Measurements from ENCODE around the gene SLC25A21.
"Not testable (repeated sequence)": the region's sequence is repeated elsewhere in the genome, so short reads cannot be mapped to it uniquely, and the experiment has no call there.

Gene SLC25A21

DNA sequence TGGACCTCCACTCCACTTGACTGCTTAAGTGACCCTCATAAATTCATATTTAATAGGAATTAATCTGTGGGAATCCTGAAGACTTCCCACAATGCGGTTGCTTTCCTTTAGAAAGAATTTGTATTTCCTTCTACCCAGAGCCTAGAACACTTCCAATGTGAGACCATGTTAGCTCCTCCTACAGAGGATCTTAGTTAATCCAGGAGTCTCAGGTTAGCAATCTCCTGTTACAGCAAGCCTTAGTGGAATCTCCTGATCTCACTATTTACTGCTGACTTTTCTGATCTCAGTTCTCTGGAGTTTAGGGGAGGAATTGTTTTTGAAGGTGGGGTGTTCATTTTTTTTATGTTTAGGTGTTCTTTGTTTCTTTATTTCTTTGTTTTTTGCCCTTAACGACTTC is 186.0 kb downstream of the SLC25A21 start:
- no peak for DNase-seq (ENCODE audit: low read depth)

DNA sequence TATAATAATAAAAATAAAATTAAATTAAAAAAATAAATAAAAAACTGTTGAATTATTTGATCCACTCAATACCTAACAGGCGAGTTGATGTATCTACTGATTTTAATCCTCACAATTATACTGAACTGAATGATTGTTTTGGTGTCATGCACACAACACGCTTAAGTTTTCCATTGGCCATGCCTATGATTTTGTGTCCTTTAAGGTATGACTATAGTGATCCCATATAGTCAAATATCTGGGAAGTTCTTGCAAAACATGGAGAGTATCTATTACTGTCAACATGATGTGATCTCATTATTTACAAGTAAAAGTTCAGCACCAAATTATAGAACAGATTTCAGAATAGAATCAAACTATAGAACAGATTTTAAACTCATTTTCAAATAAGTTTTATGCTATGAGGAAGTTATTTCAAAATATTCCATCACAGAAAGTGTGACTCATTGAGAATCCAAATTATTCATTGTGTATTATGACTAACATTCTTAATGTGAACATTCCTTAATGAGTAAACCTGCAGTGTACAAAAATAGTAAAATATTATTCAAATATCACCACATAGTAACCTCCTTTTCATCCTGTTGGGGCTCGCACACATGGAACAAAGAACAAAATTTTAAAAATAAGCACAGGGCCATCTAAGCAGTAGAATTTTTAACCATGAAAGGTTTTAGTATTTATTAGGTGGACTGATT is 190.4 kb downstream of the SLC25A21 start:
- no peak for DNase-seq (ENCODE audit: low read depth)

DNA sequence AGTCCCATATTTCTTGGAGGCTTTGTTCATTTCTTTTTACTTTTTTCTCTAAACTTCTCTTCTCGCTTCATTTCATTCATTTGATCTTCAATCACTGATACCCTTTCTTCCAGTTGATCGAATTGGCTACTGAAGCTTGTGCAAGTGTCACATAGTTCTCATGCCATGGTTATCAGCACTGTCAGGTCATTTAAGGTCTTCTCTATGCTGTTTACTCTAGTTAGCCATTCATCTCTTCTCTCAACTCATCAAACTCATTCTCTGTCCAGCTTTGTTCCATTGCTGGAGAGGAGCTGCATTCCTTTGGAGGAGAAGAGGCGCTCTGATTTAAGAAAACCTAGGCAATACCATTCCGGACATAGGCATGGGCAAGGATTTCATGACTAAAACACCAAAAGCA is 192.0 kb downstream of the SLC25A21 start:
- not testable (repeated sequence) for DNase-seq (ENCODE audit: low read depth)

DNA sequence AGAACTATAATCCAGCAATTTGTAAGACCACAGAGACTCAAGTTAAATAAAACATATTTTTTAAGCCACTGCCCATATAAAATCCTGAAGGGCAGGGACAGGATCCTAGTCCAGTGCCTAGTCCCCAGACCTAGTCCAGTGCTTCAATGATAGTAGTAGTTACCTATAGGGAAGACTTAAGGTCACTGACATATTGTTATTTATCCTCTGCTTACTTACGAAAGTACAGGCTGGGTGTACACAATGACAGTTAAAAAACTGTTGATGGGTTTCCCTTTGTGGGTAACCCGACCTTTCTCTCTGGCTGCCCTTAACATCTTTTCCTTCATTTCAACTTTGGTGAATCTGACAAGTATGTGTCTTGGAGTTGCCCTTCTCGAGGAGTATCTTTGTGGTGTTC is 192.5 kb downstream of the SLC25A21 start:
- DNase-seq (ENCODE audit: low read depth), result no peak

DNA sequence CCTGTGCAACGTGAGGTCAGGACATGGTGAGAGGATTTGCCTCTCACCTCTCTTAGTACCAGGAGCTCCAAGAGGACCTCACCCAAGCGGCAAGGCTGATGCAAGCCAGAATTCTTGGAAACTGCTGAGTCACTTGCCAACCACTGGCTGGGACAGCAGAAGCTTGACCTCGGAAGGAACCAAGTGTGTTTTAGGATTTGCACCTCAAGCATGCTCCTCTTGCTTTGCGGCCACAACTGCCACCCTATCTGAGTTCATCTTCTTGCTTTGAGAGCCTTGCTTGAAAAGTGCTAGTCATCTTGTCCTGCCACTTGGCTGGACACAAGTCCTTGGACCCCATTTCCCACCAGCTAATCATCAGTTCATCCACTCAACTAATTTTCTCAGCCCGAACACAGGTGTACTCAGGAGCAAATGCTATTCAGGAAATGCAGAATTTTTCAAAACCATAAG is 195.8 kb downstream of the SLC25A21 start:
- no peak for DNase-seq (ENCODE audit: low read depth)

DNA sequence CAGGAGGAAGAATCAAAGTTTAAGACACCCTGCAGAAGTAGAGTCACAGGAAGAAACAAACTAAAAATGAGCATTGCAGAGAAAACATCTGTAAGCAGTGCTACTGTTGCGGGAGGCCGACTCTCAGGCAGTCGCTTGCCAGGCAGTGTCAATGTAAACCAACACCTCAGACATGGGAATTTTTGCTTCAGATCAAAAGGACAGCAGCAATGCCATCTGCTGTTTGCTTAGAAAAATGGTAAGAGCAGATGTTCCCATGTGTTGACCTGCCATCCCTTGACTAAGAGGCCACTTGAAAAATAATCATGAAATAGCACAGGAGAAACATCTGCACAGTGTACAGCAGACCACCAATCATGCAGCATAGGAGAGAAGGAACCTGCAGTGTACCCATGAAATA is 196.6 kb downstream of the SLC25A21 start:
- DNase-seq (ENCODE audit: low read depth), result no peak

DNA sequence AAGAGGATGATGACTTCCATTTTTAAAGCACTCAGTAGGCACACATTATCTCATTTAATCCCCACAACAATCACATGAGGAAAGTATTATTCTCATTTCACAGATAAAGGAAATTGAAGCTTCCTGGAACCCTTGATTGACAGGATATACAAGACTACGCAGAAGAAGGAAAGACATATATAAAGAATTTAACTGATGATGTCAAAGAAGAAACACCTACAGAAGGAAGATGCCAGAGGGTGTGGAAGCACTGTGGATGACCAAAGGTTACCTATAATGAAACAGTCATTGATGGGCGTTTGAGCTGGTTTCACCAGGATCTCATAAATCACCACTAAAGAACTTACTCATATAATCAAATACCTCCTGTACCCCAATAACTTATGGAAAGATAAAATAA is 197.4 kb downstream of the SLC25A21 start:
- DNase-seq (ENCODE audit: low read depth), result no peak

DNA sequence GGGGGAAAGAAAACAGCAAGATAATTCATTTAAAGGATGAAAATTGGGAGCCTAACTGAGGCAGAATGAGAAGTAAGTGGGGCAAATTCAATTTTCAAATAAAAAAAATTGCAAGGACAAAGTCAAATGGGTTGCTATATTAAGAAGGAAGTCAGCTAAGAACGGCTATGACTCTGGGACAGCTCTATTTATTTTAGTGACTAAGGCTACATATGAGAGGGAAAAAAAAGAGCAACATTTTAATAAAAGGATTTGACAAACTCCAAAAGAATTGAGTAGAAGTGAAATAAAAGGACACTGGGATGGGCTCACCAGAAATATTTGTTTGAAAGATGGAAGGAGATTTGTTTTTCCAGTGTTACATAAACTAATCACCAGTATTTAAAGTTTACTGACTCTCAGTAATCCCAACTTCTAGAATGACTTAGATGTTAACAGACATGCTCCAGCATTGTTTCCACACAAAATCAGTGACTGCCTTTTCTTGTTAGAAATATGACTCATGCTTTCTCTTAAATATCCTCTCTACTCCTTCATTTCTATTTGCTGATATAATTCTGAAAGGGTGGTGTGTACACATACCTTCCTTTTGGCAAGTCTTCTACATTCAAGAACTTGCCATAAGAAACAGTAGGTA is 198.5 kb downstream of the SLC25A21 start:
- no peak for DNase-seq (ENCODE audit: low read depth)

DNA sequence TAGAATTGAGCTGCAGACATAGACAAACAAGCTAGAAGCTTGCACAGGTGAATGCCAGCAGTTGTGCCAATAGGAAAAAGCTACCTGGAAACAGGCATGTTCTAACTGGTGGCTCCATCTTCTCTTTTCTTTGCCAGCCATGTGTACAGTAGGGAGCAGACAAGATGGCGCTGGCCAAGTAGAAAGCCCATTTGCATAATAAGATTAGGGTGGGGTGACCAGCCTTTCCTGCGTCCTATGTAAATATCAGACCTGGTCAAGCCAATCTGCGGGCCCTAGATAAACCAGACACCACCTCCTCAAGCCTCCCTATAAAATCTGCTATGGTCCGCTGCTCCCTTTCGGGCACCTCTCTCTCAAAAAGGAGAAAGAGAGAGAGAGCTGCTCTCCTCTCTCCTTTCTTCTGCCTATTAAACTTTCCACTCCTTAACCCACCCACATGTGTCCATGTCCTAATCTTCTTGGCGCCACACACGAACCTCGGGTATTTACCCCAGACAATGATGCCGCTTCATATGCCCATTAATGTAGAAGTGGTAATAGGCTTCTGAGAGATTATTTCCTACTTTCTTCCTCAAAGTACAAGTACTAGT is 201.0 kb downstream of the SLC25A21 start:
- no peak for DNase-seq (ENCODE audit: low read depth)

DNA sequence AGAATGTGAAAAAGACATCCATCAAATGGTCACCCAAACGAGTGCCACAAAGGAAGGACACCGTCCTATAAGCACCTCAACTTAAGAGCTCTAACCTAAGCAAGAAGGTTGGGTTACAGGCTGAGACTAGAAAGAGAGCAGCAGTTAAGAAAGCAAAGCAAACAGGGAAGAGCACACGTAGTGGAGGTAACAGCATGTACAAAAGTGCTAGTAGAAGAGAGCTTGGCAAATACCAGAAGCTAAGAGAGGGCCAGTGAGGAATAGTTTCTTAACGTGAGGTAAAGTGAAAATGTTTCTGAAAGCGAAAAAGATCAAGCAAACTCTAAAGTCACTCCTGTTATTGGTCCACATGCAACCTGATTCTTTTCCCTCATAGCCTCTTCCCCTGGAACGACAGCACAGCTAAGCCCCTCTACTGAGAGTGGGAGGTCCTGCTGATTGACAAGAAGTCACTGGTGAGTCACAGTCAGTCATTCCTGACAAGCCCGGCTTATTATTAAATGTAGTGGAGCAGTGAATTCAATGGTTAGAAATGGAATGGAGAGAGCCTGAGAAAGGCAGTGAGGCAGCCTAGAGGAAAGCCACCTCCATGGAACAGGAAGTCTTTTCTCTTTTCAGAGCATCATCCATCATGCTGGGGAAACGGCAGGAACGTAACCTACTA is 204.4 kb downstream of the SLC25A21 start:
- no peak for DNase-seq (ENCODE audit: low read depth)

DNA sequence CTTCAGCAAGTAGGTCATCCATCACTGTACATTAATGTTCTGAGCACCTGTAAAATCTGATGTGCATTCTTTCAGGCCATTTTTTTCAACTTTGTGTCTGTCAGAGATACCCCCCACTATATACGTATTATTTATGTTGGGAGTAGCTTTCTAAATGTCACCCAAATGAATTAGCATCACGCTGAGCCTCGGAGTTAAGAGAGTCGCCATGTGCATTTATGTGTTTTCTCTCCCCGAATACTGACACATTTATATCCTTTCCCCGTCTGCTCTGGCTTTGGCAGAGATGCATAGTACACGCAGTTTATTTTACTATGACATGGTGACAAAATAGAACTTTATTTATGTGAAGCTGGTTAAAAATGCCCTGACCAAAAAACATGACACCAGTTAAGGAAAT is 216.4 kb downstream of the SLC25A21 start:
- DNase-seq (ENCODE audit: low read depth), result no peak

DNA sequence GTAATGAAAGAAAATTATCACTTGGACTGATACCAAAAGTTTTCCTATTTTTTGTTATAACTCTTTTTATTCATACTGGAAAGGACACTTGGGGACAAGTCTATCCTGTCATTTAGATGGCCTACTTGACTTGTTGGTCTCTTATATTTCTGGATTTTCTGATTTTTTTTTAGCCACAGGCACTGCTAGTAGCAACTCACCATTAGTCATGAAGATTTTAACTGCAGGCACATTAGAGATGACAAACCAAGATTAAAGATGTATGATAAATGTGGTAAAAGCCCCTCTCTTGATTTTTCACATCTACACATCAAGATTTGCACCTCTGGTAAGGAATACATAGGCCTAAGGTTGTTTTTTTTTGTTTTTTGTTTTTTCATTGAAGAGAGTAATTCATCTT is 217.0 kb downstream of the SLC25A21 start:
- DNase-seq (ENCODE audit: low read depth), result no peak

DNA sequence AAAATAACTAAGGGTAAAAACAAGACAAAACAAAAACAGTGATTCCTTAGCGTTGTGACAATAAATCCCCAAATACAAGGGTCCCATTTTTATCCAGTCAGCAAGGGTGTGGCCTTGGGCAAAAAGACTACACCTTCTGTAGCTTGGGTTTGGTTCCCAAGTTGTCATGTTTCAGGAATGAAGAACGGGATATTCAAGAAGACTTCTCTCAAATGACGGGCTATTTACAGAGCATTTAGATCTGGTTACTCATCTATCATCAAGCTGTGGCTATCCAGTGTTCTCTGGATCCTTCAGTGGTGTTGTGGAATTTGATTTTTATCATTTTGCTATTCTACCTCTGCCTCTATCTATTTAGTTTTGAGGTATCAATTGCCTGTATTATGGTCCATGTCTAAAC is 219.7 kb downstream of the SLC25A21 start:
- no peak for DNase-seq (ENCODE audit: low read depth)

DNA sequence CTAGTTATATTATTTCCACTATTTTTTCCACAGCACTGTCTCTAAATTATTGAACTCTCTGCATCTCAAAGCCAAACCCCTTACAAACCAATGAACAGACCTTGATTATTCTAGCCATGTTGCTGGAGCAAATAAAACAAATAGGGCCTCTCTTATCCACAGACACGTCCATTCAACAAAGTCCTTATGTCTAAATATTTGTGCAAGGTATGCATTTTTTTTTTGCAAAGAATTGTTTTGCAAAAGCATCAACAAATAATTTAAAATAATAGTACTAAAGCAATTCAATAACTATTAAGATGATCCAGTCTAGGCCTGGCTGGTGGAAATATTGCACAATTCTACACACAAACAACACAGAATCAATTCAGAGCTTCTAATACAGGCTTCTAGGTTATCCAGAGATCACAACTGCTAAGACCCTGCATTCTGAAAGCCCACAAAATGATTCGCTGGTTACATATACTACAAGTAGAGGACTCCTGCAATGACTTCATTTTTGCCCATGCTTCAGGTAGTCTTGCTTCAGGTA is 221.0 kb downstream of the SLC25A21 start:
- no peak for DNase-seq (ENCODE audit: low read depth)

DNA sequence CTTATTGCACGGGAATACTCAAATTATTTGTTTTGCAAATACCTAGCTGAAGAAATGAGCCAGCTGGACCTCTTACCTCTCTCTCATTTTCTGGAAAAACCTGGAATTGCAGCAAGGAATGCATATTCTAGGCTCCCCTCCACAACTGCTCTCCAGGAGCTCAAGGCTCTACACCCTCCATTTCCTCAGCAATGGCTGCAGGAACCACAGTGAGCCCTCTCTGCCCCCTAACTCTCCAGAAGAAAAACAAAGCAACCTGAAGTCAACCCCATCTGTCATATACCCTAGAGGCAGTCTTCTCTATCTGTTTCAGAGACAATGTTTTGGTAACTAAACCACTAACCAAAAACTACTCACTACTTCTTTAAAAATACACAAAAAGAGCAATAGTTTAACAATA is 221.6 kb downstream of the SLC25A21 start:
- no peak for DNase-seq (ENCODE audit: low read depth)

DNA sequence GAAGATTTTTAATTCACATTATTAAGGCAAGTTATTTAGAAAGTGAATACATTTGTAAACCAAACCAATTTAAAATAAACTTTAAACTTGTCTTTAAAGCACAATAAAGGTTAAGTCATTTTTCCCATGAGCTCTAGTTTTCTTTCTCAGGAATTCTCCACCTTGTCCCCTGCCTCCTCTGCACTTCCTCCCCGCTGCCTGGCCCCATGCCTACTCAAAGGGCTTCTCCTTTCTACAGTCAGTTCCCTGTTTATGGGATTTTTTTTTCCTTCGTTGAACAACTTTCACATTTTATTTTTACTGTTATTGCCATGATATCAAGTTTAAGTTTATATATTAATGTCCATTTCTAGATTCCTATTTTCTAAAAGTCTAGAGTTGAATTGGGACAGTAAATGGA is 223.0 kb downstream of the SLC25A21 start:
- DNase-seq (ENCODE audit: low read depth), result no peak

DNA sequence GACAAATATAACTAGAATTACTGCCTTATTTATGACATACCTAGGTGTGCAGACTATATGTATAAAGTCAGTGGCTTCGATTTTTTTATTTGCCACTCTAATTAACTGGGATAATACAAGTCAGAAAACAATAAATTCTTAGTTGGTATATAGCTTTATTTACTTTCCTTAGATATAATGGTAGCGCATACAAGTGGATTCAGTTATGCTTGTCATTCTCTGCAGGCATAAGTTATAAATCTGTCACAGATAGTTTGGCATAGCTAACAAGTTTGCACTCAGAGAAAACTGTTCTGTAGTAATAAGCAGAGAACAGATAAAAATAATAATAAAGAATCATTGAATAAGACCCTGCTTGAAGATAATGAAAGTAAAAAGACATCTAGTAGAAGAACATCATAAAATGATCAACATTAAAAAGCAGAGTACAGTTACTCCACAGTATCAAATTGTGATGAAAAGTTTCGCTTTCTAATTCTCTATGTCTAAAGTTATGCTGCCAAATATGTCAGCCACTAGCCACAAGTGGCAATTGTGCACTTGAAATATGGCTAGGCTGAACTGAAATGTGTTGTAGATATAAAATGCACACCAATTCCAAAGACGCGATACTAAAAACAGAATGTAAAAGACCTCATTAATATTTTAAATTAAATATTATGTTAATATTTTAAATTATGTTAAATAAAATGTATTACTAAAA is 224.1 kb downstream of the SLC25A21 start:
- no peak for DNase-seq (ENCODE audit: low read depth)

DNA sequence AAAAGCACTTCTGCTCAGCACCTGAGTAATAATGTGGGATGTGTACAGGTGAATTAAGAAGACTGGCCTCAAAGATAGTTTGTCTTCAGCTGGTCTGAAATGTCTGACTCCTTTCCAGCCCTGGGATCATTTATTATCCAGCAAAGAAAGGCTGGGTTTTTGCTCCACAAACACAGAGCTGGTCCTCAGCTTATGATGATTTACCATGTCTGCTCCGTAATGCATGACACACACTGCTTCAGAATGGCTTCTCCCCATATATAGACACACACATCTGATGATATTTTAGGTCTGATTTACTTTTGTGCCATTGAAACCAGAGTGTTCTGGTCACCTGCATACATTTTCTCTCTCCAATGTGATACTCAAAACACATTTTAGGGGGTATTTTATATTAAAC is 225.0 kb downstream of the SLC25A21 start:
- no peak for DNase-seq (ENCODE audit: low read depth)

DNA sequence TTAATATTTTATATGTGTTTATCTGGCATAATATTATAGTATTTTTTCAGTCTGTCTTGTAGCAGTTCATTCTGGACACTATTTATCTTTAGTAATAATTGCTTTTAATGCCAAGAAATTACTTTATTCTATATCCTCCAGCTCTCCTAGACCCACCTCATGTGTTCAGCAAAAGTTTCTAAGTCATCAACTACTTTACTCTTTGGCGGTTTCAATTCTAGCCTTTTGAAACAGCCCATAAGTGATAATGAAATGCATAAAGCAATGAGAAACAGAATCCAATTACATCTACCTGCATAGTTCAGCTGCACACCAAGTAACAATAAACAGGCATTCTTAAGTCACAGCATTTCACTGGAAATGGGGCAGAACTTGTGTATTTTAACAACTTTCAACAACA is 225.5 kb downstream of the SLC25A21 start:
- no peak for DNase-seq (ENCODE audit: low read depth)

DNA sequence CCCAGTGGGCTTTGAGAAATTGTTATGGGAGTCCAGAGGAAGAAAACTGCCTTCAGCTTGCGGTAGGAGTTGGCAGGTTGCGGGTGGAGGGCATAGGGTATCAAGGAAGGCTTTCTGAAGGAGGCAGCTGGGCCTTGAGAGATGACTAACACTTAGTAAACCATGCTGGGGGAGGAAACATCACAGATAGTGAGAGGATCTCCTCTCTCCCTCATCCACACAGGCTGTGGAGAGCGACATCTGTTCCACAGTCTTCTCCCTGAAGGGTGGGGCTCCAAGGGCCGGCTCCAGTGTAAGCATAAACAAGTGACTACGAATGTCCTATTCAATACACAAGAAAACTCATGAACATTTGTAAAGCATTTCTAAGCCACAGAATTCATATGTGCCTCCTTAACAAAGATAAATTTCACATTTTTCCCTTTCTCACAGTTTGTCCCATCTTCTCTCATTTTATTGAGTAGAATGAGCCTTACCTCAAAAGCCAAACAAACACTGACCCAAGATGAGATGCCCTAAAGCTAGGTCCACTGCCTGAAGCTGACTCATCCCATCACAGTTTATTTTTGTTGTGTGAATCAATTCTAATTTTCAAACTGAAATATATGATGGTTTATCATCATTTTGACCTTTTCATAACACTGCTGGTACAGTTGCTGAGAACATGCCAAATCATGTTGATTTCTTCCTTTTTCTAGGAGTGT is 227.9 kb downstream of the SLC25A21 start:
- DNase-seq (ENCODE audit: low read depth), result no peak

DNA sequence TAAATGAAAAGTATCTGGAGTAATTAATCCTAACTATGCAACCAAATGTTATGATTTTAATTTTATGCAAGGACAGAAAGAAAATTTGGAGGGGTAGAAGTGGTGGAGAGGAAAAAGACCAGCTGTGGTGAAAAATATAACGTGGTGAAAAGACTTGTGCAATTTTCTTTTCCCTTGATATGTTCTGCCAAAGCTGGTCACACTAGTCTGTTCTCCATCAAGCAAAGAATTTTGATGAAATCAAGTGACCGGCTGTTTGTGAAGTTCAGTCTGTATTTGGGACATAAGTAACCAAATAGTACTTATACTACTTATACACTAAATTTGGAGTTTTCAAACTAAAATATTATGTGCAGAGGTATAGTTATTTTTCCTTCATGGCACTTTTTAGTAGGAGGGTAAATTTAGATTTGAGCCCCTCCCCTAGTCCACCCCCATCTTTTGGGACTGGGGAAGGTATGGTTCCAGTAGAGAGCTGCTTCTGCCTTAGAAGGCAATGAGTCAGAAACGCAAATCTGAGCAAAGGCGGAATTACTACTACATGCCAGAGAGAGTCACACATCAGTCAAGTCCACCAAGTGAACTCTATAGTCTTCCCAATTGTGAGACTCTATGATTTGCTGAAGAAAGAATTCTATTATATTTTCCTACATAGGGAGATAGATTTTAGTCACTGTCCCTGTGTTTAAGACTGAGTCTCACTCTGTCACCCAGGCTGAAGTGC is 229.7 kb downstream of the SLC25A21 start:
- DNase-seq (ENCODE audit: low read depth), result no peak

All from activated T-helper 1 cell treated with Interleukin-2 at 50 U/mL for 16 hours (primary cell).